Heart left ventricle (tissue), 16 donors: Measurements from ENCODE around the gene RNF144B. TPM values are rescaled to one million over a fixed set of nuclear protein-coding genes. Genes with fewer than 3 reads are reported as not detected.
A peak's percentile ranks its signal among the peaks of the same experiment; 100 is the strongest.

Source experiments
- ATAC-seq, 4 donors: fragments of 200-7000 bp; cut with Tn5 transposase; one replicate each; pipeline ENCODE4 v1.9.1; 2020 to 2022; ENCODE audit warnings: moderate library complexity in 4 of 4, mild to moderate bottlenecking in 3 of 4, moderate number of reproducible peaks in 1 of 4
- DNase-seq, 5 donors: peaks; one replicate each; pipeline ENCODE4 v3.0.0-alpha.2; 2020
- H3K27ac ChIP-seq, 12 donors: fragments of 200-600 bp; sonication (generic) in 4 of 12; one replicate each; pipeline versions ENCODE4 v1.5.0 to v1.8.0; 2016 to 2022; ENCODE audit warnings: mild to moderate bottlenecking in 2 of 12
- H3K27me3 ChIP-seq, 9 donors: fragments of 200-600 bp; sonication (generic) in 2 of 9; one replicate each; pipeline versions ENCODE4 v1.5.1 to v1.8.0; 2016 to 2022; ENCODE audit warnings: mild to moderate bottlenecking in 3 of 9
- H3K36me3 ChIP-seq, 9 donors: fragments of 200-600 bp; sonication (generic) in 2 of 9; one replicate each; pipeline versions ENCODE4 v1.5.0 to v1.8.0; 2018 to 2022; ENCODE audit warnings: mild to moderate bottlenecking in 2 of 9
- H3K4me1 ChIP-seq, 12 donors: fragments of 200-600 bp; sonication (generic) in 4 of 12; one replicate each; pipeline versions ENCODE4 v1.5.0 to v1.8.0; 2016 to 2022; ENCODE audit warnings: mild to moderate bottlenecking in 3 of 12
- H3K4me3 ChIP-seq, 12 donors: fragments of 200-600 bp; sonication (generic) in 4 of 12; one replicate each; pipeline versions ENCODE4 v1.5.0 to v1.8.0; 2017 to 2022; ENCODE audit warnings: mild to moderate bottlenecking in 9 of 12, moderate library complexity in 4 of 12
- H3K9me3 ChIP-seq, 12 donors: fragments of 200-600 bp; sonication (generic) in 4 of 12; one replicate each; pipeline versions ENCODE4 v1.5.0 to v1.8.0; 2016 to 2022; ENCODE audit warnings: mild to moderate bottlenecking in 1 of 12
- POLR2A ChIP-seq, 2 donors: fragments of 450-650 bp; IDR thresholded peaks; one replicate each; pipeline ENCODE4 v1.6.1; 2017; ENCODE audit warnings: antibody characterized with exemption in 2 of 2, mild to moderate bottlenecking in 2 of 2, moderate library complexity in 2 of 2
- WGBS, 4 donors: extraction: QIAGEN DNeasy Blood & Tissue Kit in 2 of 4; methylation state at CpG; one replicate each; pipeline versions ENCODE4 v1.1.5 to v1.1.7; 2013 to 2018; 5-methylcytosine and 5-hydroxymethylcytosine counted together
- intact Hi-C, 10 donors: fragments of 100-400 bp; cut with DNase I; formaldehyde crosslinking; loops; one replicate each; pipeline versions ENCODE4 v1.11.1 to v1.14.2; 2022
- polyA plus RNA-seq, 2 donors: library from polyadenylated mRNA; stranded (reverse); fragments of 200-250 nt; gene quantifications; one replicate each; pipeline ENCODE4 v1.2.3, GENCODE V29; 2013
- total RNA-seq, 9 donors: library from RNA; depleted of rRNA in 2 of 9; stranded (reverse); fragments of >200 nt in 2 of 9; fragmentation: NEBNext Ultra II Directional in 3 of 9; extraction: Animal tissue kit (Norgen Biotek cat#: 25700) in 3 of 9; gene quantifications; one replicate each; pipeline versions ENCODE4 v1.1.0 to v1.2.4, GENCODE V29; 2016 to 2023
- TF ChIP-seq, protein P1 (sequence below), 12 donors: fragments of 200-600 bp; sonication (generic) in 4 of 12; IDR thresholded peaks; one replicate each; pipeline versions ENCODE4 v1.5.0 to v1.8.0; 2018 to 2022; ENCODE audit warnings: antibody characterized with exemption in 12 of 12, mild to moderate bottlenecking in 5 of 12
- donor health status: ischemic (EF 13 %, LVEDD 7.1; RV severe dilation, severe dysfunction).
- donor health status: healthy with polysubstance abuse.
- donor health status: DM: no; HTN: yes; CAD: no.
- donor health status: DM: no; HTN: no; CAD: no.
- donor health status: ischemic (EF 25% LVEDD 6.9; RV normal size, moderate dysfunction).
- donor health status: ischemic (EF 25% LVEDD 5.7; RV mildly dilated, moderate dysfunction).
- donor health status: healthy.
- donor health status: DM: yes; HTN: yes; CAD: no.
- donor health status: ischemic (EF 35%, LVEDD 5.7; RV mildly dilated, moderate dysfunction).
- donor health status: nonischemic (EF 11% LVEDD 7.7; RV severe dilation, severe dysfunction).
- donor health status: DM: yes; HTN: yes; CAD: no.
- donor health status: PGD.
- donor health status: ischemic (EF 29% LVEDD 5.4; RV normal size, mild dysfunction).
- donor health status: nonischemic (EF 23%, LVEDD 6.1; RV moderate dilation, normal function).

Gene RNF144B
- total and polyA plus RNA-seq, 11 donors, result 6.1 to 20.7 (median 9.6) TPM

DNA sequence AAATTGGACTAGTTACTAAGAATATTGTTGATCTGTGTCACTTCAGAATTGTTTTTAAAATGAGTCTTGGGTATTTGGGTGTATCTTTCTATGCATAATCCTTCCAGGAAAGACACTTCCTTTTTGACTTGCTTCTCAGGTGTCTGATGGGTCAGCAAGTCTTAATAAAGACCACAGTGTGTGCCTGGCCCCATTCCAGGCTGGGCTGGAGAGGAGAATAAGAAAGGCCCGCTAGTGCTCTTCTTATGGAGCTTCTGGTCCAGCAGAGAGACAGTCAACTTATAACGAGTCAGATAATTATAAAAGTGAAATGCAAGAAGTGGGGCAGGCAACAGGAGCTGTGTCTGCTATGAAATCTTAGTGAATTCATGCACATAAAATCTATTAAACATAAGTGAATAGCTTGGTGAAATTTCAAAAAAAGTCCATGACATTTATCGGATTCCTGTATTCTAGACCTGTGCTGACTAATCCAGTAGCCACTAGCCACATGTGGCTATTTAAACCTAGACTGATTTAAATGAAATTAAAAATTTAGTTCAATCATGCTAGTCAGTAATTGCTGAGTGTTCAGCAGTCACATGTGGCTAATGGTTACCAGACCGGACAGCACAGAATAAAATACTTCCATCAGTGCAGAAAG, 42.6 kb downstream of the RNF144B start:
- no peaks in the 10 kb centered on the region for H3K27me3 ChIP-seq
- H3K36me3 ChIP-seq, result peaks cover 0 to 27% (median 0%) of the 10 kb centered on the region in 9 donors
- WGBS, 4 donors, result 65 to 92% (median 87%) methylated on average over 4 of the region's 4 CpGs
- H3K27ac ChIP-seq, result no peak overlapping the region
- no peak overlapping the region for H3K4me3 ChIP-seq
- H3K9me3 ChIP-seq, result no peaks in the 10 kb centered on the region
- intact Hi-C loops, result no loop called here
- no peak for DNase-seq
- no peak for TF ChIP-seq POLR2A (IDR thresholded peaks at IDR 0.05)
- TF ChIP-seq, protein P1, sequence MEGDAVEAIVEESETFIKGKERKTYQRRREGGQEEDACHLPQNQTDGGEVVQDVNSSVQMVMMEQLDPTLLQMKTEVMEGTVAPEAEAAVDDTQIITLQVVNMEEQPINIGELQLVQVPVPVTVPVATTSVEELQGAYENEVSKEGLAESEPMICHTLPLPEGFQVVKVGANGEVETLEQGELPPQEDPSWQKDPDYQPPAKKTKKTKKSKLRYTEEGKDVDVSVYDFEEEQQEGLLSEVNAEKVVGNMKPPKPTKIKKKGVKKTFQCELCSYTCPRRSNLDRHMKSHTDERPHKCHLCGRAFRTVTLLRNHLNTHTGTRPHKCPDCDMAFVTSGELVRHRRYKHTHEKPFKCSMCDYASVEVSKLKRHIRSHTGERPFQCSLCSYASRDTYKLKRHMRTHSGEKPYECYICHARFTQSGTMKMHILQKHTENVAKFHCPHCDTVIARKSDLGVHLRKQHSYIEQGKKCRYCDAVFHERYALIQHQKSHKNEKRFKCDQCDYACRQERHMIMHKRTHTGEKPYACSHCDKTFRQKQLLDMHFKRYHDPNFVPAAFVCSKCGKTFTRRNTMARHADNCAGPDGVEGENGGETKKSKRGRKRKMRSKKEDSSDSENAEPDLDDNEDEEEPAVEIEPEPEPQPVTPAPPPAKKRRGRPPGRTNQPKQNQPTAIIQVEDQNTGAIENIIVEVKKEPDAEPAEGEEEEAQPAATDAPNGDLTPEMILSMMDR (IDR thresholded peaks at IDR 0.05), result no peak
- no peak for ATAC-seq
- H3K4me1 ChIP-seq, result peaks cover 0 to 23% (median 8%) of the 10 kb centered on the region in 12 donors

- H3K27ac ChIP-seq, result no peak overlapping the region
- intact Hi-C loops, result no loop called here
- peaks cover 0 to 30% (median 10%) of the 10 kb centered on the region in 12 donors for H3K4me1 ChIP-seq
- peaks cover 0 to 27% (median 0%) of the 10 kb centered on the region in 9 donors for H3K36me3 ChIP-seq
- TF ChIP-seq POLR2A (IDR thresholded peaks at IDR 0.05), result no peak
- TF ChIP-seq, protein P1 (IDR thresholded peaks at IDR 0.05), result no peak
- ATAC-seq (no peak), DNase-seq (no peak)
- no peaks in the 10 kb centered on the region for H3K9me3 ChIP-seq
- 52 to 57% (median 57%) methylated on average over 2 of the region's 2 CpGs for WGBS, 4 donors
- H3K27me3 ChIP-seq, result no peaks in the 10 kb centered on the region
- H3K4me3 ChIP-seq, result no peak overlapping the region
These were observed 44.4 kb downstream of the RNF144B start for GRCh38 chr6:18431581-18431980.

GRCh38 chr6:18432180-18432579, 45.0 kb downstream of the RNF144B start:
- TF ChIP-seq POLR2A (IDR thresholded peaks at IDR 0.05), result no peak
- TF ChIP-seq, protein P1 (IDR thresholded peaks at IDR 0.05), result no peak
- Histone ChIP-seq H3K4me3 (no peak overlapping the region), H3K9me3 (no peaks in the 10 kb centered on the region), H3K36me3 (peaks cover 0 to 27% (median 0%) of the 10 kb centered on the region in 9 donors), H3K27ac (no peak overlapping the region), H3K4me1 (peaks cover 0 to 36% (median 8%) of the 10 kb centered on the region in 12 donors), H3K27me3 (no peaks in the 10 kb centered on the region)
- intact Hi-C loops, result no loop called here
- WGBS, 4 donors, result 64 to 84% (median 76%) methylated on average over 3 of the region's 3 CpGs
- peak in 1 of 4 donors; percentile 69 for ATAC-seq
- DNase-seq, result no peak

- peaks cover 0 to 26% (median 0%) of the 10 kb centered on the region in 9 donors for H3K36me3 ChIP-seq
- H3K9me3 ChIP-seq, result no peaks in the 10 kb centered on the region
- peaks cover 0 to 39% (median 8%) of the 10 kb centered on the region in 12 donors for H3K4me1 ChIP-seq
- no peak overlapping the region for H3K4me3 ChIP-seq
- ATAC-seq (no peak), DNase-seq (no peak)
- no peaks in the 10 kb centered on the region for H3K27me3 ChIP-seq
- TF ChIP-seq, protein P1 (IDR thresholded peaks at IDR 0.05), result no peak
- no peak for TF ChIP-seq POLR2A (IDR thresholded peaks at IDR 0.05)
- no peak overlapping the region for H3K27ac ChIP-seq
- 78 to 98% (median 91%) methylated on average over 3 of the region's 3 CpGs for WGBS, 4 donors
- intact Hi-C loops, result no loop called here
These were observed 45.5 kb downstream of the RNF144B start for GRCh38 chr6:18432619-18433018.
